Subcutaneous adipose tissue (tissue), 4 donors: ENCODE results near the gene CLDN6. TPM values are rescaled to one million over a fixed set of nuclear protein-coding genes. Genes with fewer than 3 reads are reported as not detected.

Source experiments
- total RNA-seq, 4 donors: library from RNA; depleted of rRNA; stranded (reverse); fragments of >200 nt; gene quantifications; one replicate each; pipeline ENCODE4 v1.1.0, GENCODE V29; 2016
- TF ChIP-seq, protein P1 (sequence below): fragments of 450-650 bp; IDR thresholded peaks from one replicate; pipeline ENCODE4 v1.5.1; 2016; ENCODE audit warnings: low read depth, mild to moderate bottlenecking, control low read depth, antibody characterized with exemption, moderate library complexity

Gene CLDN6
- total RNA-seq, 4 donors from 2014 or later, result not detected

DNA sequence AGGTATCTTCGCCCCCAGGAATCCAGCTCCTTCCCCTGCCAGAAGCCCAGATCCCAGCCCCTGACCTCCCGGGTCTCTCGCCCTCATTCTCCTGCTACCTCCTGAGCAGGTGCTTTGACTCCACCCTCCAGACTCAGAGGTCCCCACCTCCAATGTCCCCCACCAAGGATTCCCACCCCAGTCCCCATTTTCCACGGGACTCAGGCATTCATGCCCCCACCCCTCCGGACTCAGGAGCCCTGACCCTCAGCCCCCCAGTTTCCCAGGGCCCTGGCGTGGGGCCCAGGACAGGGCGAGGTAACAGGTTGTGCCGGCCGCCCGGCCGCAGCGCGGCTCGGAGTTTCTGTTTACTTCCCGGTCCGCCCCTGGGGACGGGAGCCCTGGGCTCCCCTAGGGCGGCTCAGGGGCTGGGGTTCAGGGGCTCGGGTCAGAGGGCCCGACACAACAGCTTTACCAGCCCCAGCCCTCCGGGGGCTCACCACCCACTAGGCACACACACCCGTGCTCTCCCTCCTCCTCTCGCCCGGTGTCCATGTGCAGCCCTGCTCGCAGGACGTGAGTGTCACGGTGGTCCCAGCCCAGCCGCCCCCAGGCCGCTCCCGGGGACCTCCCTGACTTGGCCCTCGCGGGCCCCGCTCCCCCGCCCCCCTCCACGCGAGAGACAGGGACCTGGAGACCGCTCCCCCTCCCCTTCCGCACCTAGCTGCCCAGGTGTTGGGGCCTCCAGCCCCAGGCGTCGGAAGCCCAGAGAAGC is 18.2 kb upstream of the CLDN6 start:
- TF ChIP-seq, protein P1, sequence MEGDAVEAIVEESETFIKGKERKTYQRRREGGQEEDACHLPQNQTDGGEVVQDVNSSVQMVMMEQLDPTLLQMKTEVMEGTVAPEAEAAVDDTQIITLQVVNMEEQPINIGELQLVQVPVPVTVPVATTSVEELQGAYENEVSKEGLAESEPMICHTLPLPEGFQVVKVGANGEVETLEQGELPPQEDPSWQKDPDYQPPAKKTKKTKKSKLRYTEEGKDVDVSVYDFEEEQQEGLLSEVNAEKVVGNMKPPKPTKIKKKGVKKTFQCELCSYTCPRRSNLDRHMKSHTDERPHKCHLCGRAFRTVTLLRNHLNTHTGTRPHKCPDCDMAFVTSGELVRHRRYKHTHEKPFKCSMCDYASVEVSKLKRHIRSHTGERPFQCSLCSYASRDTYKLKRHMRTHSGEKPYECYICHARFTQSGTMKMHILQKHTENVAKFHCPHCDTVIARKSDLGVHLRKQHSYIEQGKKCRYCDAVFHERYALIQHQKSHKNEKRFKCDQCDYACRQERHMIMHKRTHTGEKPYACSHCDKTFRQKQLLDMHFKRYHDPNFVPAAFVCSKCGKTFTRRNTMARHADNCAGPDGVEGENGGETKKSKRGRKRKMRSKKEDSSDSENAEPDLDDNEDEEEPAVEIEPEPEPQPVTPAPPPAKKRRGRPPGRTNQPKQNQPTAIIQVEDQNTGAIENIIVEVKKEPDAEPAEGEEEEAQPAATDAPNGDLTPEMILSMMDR, result no peak

DNA sequence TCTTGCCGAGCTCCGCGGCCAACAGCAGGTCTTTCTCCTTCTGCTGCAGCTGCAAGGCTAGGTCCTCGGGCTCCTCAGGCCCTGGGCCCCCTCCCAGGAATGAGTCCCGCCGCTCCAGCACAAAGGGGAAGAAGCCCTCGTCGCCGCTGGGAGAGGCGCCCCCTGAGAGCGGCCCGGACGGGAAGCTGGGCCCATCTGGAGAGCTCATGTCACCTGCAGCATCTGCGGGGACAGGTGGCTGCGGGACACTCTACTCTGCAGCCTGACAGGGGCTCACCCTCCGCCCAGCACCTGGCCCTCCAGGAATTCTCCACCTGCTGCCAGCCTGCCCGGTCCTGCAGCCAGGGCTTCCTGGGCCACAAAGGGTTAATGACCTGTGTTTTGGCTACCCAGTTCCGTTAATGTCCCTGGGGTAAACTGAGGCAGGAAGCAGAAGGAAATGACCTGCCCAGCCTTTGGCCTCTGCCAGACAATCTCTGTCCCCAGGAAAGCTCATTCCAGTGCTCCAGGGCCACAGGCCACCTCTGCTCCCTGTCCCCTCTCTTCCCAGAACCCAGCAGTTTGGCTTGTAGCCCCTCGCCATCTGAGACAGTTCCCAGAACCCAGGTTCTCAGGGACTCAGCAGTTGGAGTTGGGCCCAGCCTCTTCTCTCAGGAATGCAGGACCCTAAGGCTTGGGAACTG is 17.4 kb upstream of the CLDN6 start:
- TF ChIP-seq, protein P1, result no peak

DNA sequence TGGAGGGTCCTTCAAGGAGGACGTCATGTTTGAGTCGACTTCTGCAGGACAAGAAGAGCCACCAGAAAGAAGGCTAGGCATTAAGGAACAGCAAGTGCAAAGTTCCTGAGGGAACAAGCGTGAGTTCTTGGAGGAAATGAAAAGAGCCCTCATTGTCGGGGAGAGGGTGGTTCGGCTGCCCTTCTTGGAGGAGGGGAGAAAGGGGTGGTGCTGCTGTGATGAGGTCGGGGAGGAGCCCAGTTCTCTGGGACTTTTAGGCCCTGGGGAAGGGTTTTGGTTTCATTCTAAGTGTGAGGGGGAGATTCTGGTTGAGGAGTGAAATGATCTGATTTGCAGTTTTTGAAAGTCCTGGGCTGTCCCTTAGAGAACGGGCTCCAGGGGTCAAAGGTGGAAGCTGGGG is 14.6 kb upstream of the CLDN6 start:
- TF ChIP-seq, protein P1, result no peak

DNA sequence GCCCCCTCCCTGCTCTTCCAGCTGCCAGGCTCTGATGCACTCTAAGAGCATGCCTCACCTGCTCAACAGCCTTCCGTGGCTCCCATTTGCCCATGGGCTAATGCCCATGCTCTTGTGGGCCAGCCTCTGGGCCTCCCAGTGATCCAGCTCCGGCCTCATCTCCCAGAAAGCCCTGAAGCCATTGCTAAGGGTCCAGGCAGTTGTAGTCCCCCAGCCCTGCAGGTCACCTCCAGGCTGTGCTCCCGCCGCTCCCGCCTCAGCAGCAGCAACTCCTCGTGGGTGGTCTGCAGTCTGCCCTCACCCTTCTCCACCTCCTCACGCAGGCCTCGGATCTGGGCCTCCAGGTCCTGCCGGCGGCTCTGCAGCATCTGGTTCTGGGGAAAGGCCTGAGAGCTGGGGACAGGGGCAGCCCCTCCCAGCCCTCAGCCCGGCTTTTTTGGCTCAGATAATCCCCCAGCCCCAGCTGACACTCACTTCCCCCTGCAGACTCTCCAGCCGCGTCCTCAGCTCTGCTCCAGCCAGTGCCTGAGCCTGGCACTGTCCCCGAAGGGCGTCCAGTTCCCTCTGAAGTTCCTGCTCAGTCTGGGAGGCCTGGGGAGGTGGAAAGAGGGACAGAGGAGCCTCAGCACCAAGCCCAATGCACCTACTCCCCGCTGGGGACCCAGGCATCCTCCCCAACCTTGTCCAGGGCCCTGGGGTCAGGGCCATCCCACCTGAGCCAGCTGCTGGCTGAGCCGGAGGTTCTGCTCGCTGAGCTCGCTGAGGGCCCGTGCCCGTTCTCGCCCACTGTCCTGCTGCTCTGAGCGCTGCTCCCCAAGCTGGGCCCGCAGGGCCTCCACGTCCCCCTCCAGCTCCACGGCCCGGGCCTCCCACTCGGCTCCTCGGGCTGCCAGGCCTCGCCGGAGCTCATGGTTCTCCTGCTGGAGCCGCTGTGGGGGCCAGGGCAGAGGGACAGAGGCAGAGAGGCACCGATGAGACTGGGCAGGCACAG is 12.5 kb upstream of the CLDN6 start:
- TF ChIP-seq, protein P1, result no peak

DNA sequence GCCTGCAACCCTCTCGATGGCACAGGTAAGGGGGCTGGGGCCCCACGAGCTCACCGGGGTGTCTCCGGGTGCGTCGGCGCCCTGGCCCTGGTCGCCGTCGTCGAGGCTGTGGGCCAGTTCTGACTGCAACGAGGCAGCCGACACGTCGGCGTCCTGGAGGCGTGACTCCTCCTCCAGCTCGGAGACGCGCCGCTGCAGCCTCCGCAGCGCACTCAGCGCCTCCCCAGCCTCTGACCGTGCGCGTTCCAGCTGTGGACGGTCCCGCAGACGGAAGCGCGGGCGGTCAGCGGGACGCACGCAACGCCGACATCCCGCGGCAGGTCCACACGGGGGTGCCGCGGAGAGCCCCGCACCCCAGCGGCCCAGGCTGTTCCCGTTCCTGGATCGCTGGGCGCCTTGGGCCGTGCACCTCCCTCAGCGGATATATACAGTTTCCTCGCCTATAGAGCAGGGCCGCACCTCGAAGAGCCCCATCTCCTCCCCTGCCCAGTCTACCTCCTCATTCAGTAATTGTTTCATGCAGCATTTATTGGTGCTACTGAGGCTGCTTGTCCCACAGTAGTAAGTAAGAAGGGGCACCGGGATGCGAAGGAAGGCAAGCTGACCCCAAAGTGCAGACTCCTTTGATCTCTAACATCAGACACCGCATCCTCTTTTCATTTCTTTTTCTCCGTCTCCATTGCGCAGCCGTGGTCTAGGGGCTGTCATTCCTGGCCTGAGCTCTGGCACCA is 11.7 kb upstream of the CLDN6 start:
- TF ChIP-seq, protein P1, result no peak

DNA sequence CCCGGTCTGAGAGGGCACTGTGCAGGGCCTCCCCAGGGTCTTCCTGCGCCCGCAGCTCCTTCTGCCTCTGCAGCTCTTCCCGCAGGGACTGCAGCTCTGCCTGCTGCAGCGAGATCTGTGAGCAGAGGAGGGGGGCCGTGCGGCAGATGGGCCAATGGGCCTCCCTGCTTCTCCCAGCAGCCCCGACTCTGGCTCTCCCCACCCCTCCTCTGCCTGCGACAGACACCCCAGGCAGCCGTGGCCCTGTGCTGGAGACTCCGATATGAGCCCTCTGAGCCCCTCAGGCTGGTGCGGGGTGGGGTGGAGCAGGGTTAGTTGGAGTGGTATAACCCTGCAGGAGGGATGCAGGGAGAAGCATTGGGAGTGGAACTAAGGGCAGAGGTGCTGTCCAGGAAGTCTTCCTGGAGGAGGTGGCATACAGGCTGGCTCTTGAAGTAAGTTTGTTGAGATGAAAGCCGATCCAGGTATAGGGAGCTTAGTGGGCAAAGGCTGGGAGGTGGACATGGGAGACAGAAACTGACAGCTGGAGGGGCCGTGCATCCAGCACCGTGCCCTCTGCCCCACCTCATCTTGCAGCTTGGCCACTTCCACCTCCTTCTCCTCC is 10.8 kb upstream of the CLDN6 start:
- TF ChIP-seq, protein P1, result no peak
